K562 (cell line): ENCODE results near the gene MFSD6. TPM values are rescaled to one million over a fixed set of nuclear protein-coding genes. Genes with fewer than 3 reads are reported as not detected.
A peak's percentile ranks its signal among the peaks of the same experiment; 100 is the strongest.

Experiments used
- ADNP ChIP-seq: fragments of 200-800 bp; sonication (Bioruptor generic); IDR thresholded peaks from 2 replicates; pipeline ENCODE4 v1.6.1; 2016; ENCODE audit warnings: missing genetic modification characterization, missing compliant biosample characterization
- CREB3 ChIP-seq: fragments of 450-650 bp; conservative IDR thresholded peaks from 2 replicates; pipeline ENCODE4 v1.6.1; 2016; ENCODE audit warnings: missing genetic modification characterization, low read depth, mild to moderate bottlenecking, missing compliant biosample characterization, moderate library complexity
- FOXA1 ChIP-seq: fragments of 450-650 bp; IDR thresholded peaks from 2 replicates; pipeline ENCODE4 v1.6.1; 2016; ENCODE audit warnings: mild to moderate bottlenecking, borderline replicate concordance
- MXI1 ChIP-seq: IDR thresholded peaks from 2 replicates; pipeline ENCODE4 v1.6.1; 2011; ENCODE audit warnings: low read depth, mild to moderate bottlenecking, improper control_type of control experiment, low read length
- RBM25 ChIP-seq: fragments of 200-400 bp; formaldehyde crosslinking; IDR thresholded peaks from 2 replicates; pipeline ENCODE4 v1.6.1; 2018; ENCODE audit warnings: low read length, low read depth, moderate library complexity; ENCODE audit not compliant: severe bottlenecking
- ZNF280A ChIP-seq: fragments of 450-650 bp; IDR thresholded peaks from 2 replicates; pipeline ENCODE4 v1.6.1; 2018; ENCODE audit warnings: mild to moderate bottlenecking, low read depth; ENCODE audit not compliant: partially characterized antibody
- ZNF551 ChIP-seq: fragments of 250-450 bp; sonication (Bioruptor Pico); IDR thresholded peaks from 2 replicates; pipeline ENCODE4 v1.5.0; 2021; ENCODE audit warnings: mild to moderate bottlenecking, moderate library complexity
- polyA plus RNA-seq, 8 experiments: library from polyadenylated mRNA; depleted of rRNA in 4 of 8; stranded (reverse) in 5 of 8; unstranded in 3 of 8; fragments of >200 nt; fragmentation: Nextera tagmentation in 2 of 8; fragmentation: Illumina TruSeq in 1 of 8; extraction: Ambion mirVana in 2 of 8; extraction: Trizol in 1 of 8; gene quantifications; 2 replicates each; pipeline versions ENCODE4 v1.2.1 to v1.2.3, GENCODE V29; 2011 to 2014; ENCODE audit warnings: inconsistent platforms in 1 of 8, missing spikeins in 1 of 8
- total RNA-seq, 7 experiments: library from RNA; depleted of rRNA in 6 of 7; stranded (reverse); fragments of >200 nt in 6 of 7; fragmentation: Illumina TruSeq in 2 of 7; extraction: Trizol in 2 of 7; gene quantifications; 2 replicates each; pipeline versions ENCODE4 v1.2.1 to v1.2.3, GENCODE V29; 2011 to 2021; ENCODE audit warnings: low replicate concordance in 1 of 7
- TF ChIP-seq, protein P1 (sequence below): fragments of 150-350 bp; IDR thresholded peaks from 2 replicates; pipeline ENCODE4 v1.6.1; 2014; ENCODE audit warnings: low read depth, mild to moderate bottlenecking, low read length, borderline replicate concordance

MFSD6 gene
- total and polyA plus RNA-seq, 9 of the 15 experiments (the other 6 are each of a cell fraction or from before 2014, with no cell fraction given): 1.1 to 7.9 (median 4.4) TPM

- TF ChIP-seq, protein P1, sequence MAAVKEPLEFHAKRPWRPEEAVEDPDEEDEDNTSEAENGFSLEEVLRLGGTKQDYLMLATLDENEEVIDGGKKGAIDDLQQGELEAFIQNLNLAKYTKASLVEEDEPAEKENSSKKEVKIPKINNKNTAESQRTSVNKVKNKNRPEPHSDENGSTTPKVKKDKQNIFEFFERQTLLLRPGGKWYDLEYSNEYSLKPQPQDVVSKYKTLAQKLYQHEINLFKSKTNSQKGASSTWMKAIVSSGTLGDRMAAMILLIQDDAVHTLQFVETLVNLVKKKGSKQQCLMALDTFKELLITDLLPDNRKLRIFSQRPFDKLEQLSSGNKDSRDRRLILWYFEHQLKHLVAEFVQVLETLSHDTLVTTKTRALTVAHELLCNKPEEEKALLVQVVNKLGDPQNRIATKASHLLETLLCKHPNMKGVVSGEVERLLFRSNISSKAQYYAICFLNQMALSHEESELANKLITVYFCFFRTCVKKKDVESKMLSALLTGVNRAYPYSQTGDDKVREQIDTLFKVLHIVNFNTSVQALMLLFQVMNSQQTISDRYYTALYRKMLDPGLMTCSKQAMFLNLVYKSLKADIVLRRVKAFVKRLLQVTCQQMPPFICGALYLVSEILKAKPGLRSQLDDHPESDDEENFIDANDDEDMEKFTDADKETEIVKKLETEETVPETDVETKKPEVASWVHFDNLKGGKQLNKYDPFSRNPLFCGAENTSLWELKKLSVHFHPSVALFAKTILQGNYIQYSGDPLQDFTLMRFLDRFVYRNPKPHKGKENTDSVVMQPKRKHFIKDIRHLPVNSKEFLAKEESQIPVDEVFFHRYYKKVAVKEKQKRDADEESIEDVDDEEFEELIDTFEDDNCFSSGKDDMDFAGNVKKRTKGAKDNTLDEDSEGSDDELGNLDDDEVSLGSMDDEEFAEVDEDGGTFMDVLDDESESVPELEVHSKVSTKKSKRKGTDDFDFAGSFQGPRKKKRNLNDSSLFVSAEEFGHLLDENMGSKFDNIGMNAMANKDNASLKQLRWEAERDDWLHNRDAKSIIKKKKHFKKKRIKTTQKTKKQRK: no peak
- TF ChIP-seq FOXA1 (no peak), ADNP (tag) (peak; percentile 95), ZNF280A (no peak), ZNF551 (CRISPR knock-in tag) (no peak), RBM25 (peak; percentile 77), CREB3 (tag) (no peak), MXI1 (no peak)
These were observed 27.0 kb downstream of the MFSD6 start (continued) for GRCh38 chr2:190435031-190435670.
